Spleen (tissue), 11 donors: Measurements from ENCODE around the gene ALPK3. TPM values are rescaled to one million over a fixed set of nuclear protein-coding genes. Genes with fewer than 3 reads are reported as not detected.

ENCODE experiments used
- DNase-seq: peaks from one replicate; pipeline ENCODE4 v3.0.0-alpha.2; 2020
- H3K27ac ChIP-seq, 8 donors: fragments of 200-600 bp; sonication (generic) in 7 of 8; 1 replicate in 4 of 8; 2 replicates in 4 of 8; pipeline versions ENCODE4 v1.5.0 to v1.8.0; 2016 to 2021; ENCODE audit warnings: inconsistent platforms in 4 of 8, mild to moderate bottlenecking in 4 of 8, moderate library complexity in 1 of 8
- H3K27me3 ChIP-seq, 7 donors: fragments of 200-600 bp; sonication (generic) in 6 of 7; replicated peaks in 1 of 7; 1 replicate in 4 of 7; 2 replicates in 3 of 7; pipeline versions ENCODE4 v1.5.0 to v1.8.0; 2016 to 2021; ENCODE audit warnings: inconsistent platforms in 3 of 7, mild to moderate bottlenecking in 1 of 7
- H3K36me3 ChIP-seq, 6 donors: fragments of 200-600 bp; sonication (generic) in 5 of 6; 1 replicate in 4 of 6; 2 replicates in 2 of 6; pipeline versions ENCODE4 v1.5.0 to v1.8.0; 2016 to 2021; ENCODE audit warnings: inconsistent platforms in 2 of 6
- H3K4me1 ChIP-seq, 6 donors: fragments of 200-600 bp; sonication (generic) in 5 of 6; 1 replicate in 3 of 6; 2 replicates in 3 of 6; pipeline versions ENCODE4 v1.5.0 to v1.8.0; 2016 to 2021; ENCODE audit warnings: inconsistent platforms in 3 of 6
- H3K4me3 ChIP-seq, 8 donors: fragments of 200-600 bp; sonication (generic) in 7 of 8; 1 replicate in 4 of 8; 2 replicates in 4 of 8; pipeline versions ENCODE4 v1.5.0 to v1.8.0; 2016 to 2021; ENCODE audit warnings: inconsistent platforms in 4 of 8, mild to moderate bottlenecking in 4 of 8, moderate library complexity in 2 of 8
- H3K9me3 ChIP-seq, 8 donors: fragments of 200-600 bp; sonication (generic) in 7 of 8; 1 replicate in 4 of 8; 2 replicates in 4 of 8; pipeline versions ENCODE4 v1.5.0 to v1.8.0; 2016 to 2021; ENCODE audit warnings: inconsistent platforms in 4 of 8
- POLR2A ChIP-seq, 3 donors: fragments of 450-650 bp; IDR thresholded peaks; one replicate each; pipeline ENCODE4 v1.5.1; 2017; ENCODE audit warnings: antibody characterized with exemption in 3 of 3, mild to moderate bottlenecking in 1 of 3
- POLR2AphosphoS5 ChIP-seq, 3 donors: sonication (generic); formaldehyde crosslinking; IDR thresholded peaks; one replicate each; pipeline ENCODE4 v1.5.1; 2017; ENCODE audit warnings: antibody characterized with exemption in 3 of 3
- WGBS, 5 donors: extraction: QIAGEN DNeasy Blood & Tissue Kit in 3 of 5; methylation state at CpG; one replicate each; pipeline versions ENCODE4 v1.1.5 to v1.1.7; 2013 to 2018; 5-methylcytosine and 5-hydroxymethylcytosine counted together
- intact Hi-C: fragments of 100-400 bp; cut with DNase I; formaldehyde crosslinking; loops from one replicate; pipeline ENCODE4 v1.15.0; 2023; ENCODE audit warnings: low total_unique reads
- polyA plus RNA-seq, 3 donors: library from polyadenylated mRNA; stranded (reverse); fragments of 200-250 nt; gene quantifications; one replicate each; pipeline ENCODE4 v1.2.1, GENCODE V29; 2013
- total RNA-seq, 7 donors: library from RNA; depleted of rRNA in 3 of 7; stranded (reverse); fragments of >200 nt in 3 of 7; fragmentation: NEBNext Ultra II Directional in 4 of 7; extraction: Animal tissue kit (Norgen Biotek cat#: 25700) in 4 of 7; gene quantifications; one replicate each; pipeline versions ENCODE4 v1.1.0 to v1.2.1, GENCODE V29; 2016 to 2021
- TF ChIP-seq, protein P1 (sequence below), 11 experiments: fragments of 200-600 bp in 7 of 11; fragments of 450-650 bp in 4 of 11; sonication (generic) in 4 of 11; IDR thresholded peaks in 8 of 11; conservative IDR thresholded peaks in 3 of 11; 1 replicate in 7 of 11; 2 replicates in 4 of 11; pipeline versions ENCODE4 v1.4.0 to v1.8.0; 2016 to 2021; ENCODE audit warnings: antibody characterized with exemption in 11 of 11, inconsistent platforms in 4 of 11, mild to moderate bottlenecking in 1 of 11
- donor health status: healthy with polysubstance abuse.
- donor health status: DM: no; HTN: no; CAD: no; lungs with moderate emphysema.
- donor health status: DM: no; HTN: no; CAD: no.
- donor health status: Bipolar disorder and iron deficiency.
- donor health status: healthy.
- donor health status: DM: no; HTN: no; CAD: no.
- donor health status: DM: yes; HTN: yes; CAD: no.

Gene ALPK3
- total and polyA plus RNA-seq, 10 donors = 0.13 to 1.1 (median 0.73) TPM

DNA sequence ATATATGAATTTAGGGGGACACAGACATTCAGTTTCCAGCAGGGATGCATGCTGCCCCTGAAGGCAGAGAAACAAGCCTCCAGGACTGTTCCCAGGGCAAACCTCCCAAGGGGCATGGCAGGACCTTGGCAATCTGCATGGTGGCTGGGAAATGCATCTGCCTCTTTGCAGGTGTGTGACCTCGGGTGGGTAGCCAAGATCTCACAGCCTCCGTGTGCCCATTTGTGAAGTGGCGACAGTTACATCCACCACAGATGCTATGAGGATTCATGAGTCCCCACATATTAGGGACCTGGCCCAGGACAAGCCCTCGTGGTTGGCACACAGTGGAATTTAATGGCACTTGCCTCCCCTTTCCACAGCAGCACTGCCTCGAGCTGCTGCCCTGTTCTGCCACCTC, 97.2 kb downstream of the ALPK3 start:
- 36 to 71% (median 65%) methylated on average over 1 to 5 of the region's 5 CpGs for whole genome bisulfite sequencing, 5 donors
- peaks cover 0 to 4% (median 0%) of the 10 kb centered on the region in 8 donors for H3K9me3 ChIP-seq
- H3K27ac ChIP-seq = no peak overlapping the region
- H3K4me3 ChIP-seq = no peak overlapping the region
- no peaks in the 10 kb centered on the region for H3K27me3 ChIP-seq
- intact Hi-C loops = no loop called here
- DNase-seq = no peak
- H3K4me1 ChIP-seq = peaks cover 0 to 16% (median 4%) of the 10 kb centered on the region in 6 donors
- no peaks in the 10 kb centered on the region for H3K36me3 ChIP-seq
- TF ChIP-seq, protein P1, sequence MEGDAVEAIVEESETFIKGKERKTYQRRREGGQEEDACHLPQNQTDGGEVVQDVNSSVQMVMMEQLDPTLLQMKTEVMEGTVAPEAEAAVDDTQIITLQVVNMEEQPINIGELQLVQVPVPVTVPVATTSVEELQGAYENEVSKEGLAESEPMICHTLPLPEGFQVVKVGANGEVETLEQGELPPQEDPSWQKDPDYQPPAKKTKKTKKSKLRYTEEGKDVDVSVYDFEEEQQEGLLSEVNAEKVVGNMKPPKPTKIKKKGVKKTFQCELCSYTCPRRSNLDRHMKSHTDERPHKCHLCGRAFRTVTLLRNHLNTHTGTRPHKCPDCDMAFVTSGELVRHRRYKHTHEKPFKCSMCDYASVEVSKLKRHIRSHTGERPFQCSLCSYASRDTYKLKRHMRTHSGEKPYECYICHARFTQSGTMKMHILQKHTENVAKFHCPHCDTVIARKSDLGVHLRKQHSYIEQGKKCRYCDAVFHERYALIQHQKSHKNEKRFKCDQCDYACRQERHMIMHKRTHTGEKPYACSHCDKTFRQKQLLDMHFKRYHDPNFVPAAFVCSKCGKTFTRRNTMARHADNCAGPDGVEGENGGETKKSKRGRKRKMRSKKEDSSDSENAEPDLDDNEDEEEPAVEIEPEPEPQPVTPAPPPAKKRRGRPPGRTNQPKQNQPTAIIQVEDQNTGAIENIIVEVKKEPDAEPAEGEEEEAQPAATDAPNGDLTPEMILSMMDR (IDR thresholded peaks at IDR 0.05 in 8 of 11, conservative IDR thresholded peaks at IDR 0.05 in 3 of 11) = no peak
- TF ChIP-seq POLR2AphosphoS5 (IDR thresholded peaks at IDR 0.05) (no peak), POLR2A (IDR thresholded peaks at IDR 0.05) (no peak)

DNA sequence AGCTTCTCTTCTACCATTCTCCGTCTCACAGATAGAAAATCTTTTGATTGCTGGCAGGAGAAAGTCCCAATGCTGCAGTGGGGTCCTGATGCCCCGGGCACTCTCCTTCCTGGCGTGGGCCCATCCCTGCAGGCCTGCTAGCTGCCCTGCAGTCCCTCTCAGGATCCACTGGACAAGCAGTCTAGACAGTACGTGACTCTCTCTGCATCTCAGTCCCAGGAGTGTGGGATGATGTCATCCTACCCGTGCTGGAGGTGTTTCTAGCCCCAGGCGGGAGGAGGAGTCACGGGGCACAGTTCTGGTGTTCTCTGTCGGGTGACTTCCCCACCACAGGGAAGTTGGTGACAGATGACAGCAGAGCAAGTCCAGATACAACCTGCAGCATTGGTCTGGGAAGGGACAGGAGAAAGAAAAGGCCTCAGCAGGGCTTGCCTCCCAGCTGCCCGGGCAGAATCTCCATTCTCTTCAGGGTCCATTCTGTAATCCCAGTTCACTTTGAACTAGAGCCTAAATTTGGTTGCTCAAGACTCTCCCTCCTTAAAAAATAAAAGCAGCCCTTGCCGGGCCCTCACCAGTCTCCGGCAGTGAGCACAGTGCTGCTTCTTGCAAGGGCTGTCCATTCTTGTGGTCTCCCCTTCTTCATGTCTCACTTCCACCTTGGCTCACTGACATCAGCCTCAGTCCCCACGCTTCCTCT, 97.9 kb downstream of the ALPK3 start:
- DNase-seq = no peak
- H3K4me1 ChIP-seq = peaks cover 0 to 16% (median 4%) of the 10 kb centered on the region in 6 donors
- H3K9me3 ChIP-seq = peaks cover 0 to 4% (median 0%) of the 10 kb centered on the region in 8 donors
- H3K36me3 ChIP-seq = no peaks in the 10 kb centered on the region
- H3K27me3 ChIP-seq = no peaks in the 10 kb centered on the region
- WGBS, 5 donors = 56 to 73% (median 61%) methylated on average over 8 to 12 of the region's 12 CpGs
- no peak overlapping the region for H3K4me3 ChIP-seq
- H3K27ac ChIP-seq = no peak overlapping the region
- intact Hi-C loops = no loop called here
- TF ChIP-seq, protein P1 (IDR thresholded peaks at IDR 0.05 in 8 of 11, conservative IDR thresholded peaks at IDR 0.05 in 3 of 11) = no peak
- TF ChIP-seq POLR2A (IDR thresholded peaks at IDR 0.05) (no peak), POLR2AphosphoS5 (IDR thresholded peaks at IDR 0.05) (no peak)

DNA sequence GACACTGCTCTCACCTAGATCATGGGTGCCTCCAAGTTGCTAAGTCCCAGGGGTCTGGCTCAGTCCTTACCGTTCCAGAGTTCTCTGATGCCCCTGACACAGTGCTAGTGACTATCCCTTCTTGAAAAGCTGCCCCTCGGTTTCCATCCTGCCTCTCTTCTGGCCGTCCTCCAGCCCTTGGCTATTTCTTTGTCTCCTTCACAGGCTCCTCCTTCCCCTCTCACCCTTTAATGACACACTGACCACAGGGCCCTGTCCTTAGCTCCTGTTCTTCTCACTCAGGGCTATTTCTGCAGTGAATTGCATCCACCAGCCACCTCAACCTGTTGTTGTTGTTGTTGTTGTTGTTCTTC, 98.4 kb downstream of the ALPK3 start:
- no peaks in the 10 kb centered on the region for H3K36me3 ChIP-seq
- H3K27ac ChIP-seq = no peak overlapping the region
- peaks cover 0 to 4% (median 0%) of the 10 kb centered on the region in 8 donors for H3K9me3 ChIP-seq
- no peak overlapping the region for H3K4me3 ChIP-seq
- no peaks in the 10 kb centered on the region for H3K27me3 ChIP-seq
- no peak for DNase-seq
- no peak for TF ChIP-seq POLR2A (IDR thresholded peaks at IDR 0.05)
- TF ChIP-seq POLR2AphosphoS5 (IDR thresholded peaks at IDR 0.05) = no peak
- TF ChIP-seq, protein P1 (IDR thresholded peaks at IDR 0.05 in 8 of 11, conservative IDR thresholded peaks at IDR 0.05 in 3 of 11) = no peak
- peaks cover 0 to 16% (median 4%) of the 10 kb centered on the region in 6 donors for H3K4me1 ChIP-seq
- intact Hi-C loops = no loop called here
- WGBS, 5 donors = 64 to 87% (median 76%) methylated on average over 3 of the region's 3 CpGs

DNA sequence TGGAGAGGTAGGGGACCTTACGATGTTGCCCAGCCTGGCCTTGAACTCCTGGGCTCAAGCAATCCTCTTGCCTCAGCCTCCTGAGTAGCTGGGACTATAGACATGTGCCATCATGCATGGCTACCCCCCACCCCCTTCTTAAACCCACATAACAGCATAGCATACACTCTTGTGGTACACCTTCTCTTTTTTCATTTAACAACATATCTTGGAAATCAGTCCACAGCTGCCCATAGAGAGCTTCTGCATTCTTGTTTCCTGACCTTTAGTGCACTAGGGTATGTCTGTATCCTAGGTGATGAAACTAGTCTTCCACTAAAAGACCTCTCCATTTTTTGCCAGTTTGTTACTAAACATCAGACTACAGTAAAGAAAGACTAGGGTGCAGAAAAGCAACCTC, 100.3 kb downstream of the ALPK3 start:
- WGBS, 5 donors = 73 to 93% (median 84%) methylated on average over 1 of the region's 1 CpG
- Histone ChIP-seq H3K4me3 (no peak overlapping the region), H3K9me3 (peaks cover 0 to 4% (median 0%) of the 10 kb centered on the region in 8 donors), H3K27ac (no peak overlapping the region), H3K4me1 (peaks cover 0 to 4% (median 0%) of the 10 kb centered on the region in 6 donors), H3K27me3 (no peaks in the 10 kb centered on the region), H3K36me3 (no peaks in the 10 kb centered on the region)
- intact Hi-C loops = no loop called here
- no peak for DNase-seq
- TF ChIP-seq POLR2A (IDR thresholded peaks at IDR 0.05) = no peak
- TF ChIP-seq, protein P1 (IDR thresholded peaks at IDR 0.05 in 8 of 11, conservative IDR thresholded peaks at IDR 0.05 in 3 of 11) = no peak
- TF ChIP-seq POLR2AphosphoS5 (IDR thresholded peaks at IDR 0.05) = no peak
